Left renal cortex interstitium (tissue), 4 donors: ENCODE data around the gene FAM120AOS. TPM values are rescaled to one million over a fixed set of nuclear protein-coding genes. Genes with fewer than 3 reads are reported as not detected.
"Not testable (repeated sequence)": the region's sequence is repeated elsewhere in the genome, so short reads cannot be mapped to it uniquely, and the experiment has no call there.

Experiments
- DNase-seq, 4 donors: peaks; one replicate each; pipeline ENCODE4 v3.0.0-alpha.2; 2013; ENCODE audit warnings: low read depth in 4 of 4, low spot score in 2 of 4, missing footprints in 1 of 4
- polyA plus RNA-seq, 4 donors: library from polyadenylated mRNA; unstranded; fragments of 120-200 nt; gene quantifications; one replicate each; pipeline ENCODE4 v1.2.1, GENCODE V29; 2013; ENCODE audit not compliant: insufficient read length in 4 of 4

The FAM120AOS gene
- polyA plus RNA-seq, 4 donors, result 58.6 to 65.5 (median 62.9) TPM

DNA sequence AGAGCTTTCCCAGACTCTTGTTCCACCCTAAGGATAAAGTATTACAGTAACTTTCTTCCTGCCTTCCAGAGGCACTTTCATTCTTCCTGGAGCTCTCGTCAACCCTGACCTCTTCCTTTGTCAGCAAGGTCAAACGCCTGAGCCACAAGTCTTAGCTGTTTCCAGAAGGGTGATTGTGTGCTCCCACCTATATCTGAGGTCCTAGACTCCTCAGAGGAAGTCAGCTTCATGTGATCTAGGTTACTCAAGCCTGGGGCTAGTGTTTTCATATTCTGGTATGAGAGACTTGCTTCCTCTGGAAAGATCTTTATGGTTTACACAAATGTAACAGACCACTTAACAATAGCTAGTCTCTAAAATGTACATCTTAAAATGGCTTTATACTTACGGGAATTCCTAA, 7.3 kb downstream of the FAM120AOS start:
- DNase-seq, result no peak

DNA sequence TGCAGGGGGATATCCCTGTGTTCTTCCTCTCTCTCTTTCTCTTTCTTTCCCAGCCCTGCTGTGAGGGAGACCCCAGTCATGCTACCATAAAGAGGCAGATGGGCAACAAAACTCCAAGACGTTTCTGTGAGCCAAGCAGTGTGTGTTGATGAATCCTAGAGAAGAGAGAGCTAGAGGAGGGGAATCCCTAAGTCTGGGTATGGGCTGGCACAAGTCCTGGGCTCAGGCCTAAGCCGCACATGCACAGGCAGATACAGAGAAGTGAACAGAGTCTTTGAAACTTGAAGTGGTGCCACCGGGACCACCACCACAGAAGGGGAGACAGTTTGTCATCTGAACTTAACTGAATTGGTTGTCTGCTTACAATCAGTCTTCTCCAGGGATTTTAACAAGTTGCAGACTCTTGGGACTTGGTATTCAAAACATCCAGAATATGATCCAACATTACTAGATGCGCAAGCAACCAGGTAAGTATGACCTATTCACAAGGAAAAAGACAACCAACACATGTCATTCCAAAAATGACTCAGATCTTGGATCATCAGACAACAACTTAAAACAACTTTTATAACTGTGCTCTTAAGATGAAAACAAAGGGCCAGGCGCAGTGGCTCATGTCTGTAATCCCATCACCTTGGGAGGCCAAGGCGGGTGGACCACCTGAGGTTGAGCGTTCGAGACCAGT, 12.3 kb downstream of the FAM120AOS start:
- no peak for DNase-seq

DNA sequence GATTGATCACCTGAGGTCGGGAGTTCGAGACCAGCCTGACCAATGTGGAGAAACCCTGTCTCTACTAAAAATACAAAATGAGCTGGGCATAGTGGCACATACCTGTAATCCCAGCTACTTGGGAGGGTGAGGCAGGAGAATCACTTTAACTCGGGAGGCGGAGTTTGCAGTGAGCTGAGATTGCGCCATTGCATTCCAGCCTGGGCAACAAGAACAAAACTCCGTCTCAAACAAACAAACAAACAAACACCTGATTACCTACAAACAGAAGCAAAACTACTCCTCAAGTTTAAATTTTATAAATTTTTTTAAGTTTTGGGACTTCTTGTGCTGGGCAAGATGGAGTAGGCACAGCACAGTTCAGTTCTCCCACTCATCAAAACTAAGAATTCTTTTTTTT, 14.1 kb downstream of the FAM120AOS start:
- not testable (repeated sequence) for DNase-seq

DNA sequence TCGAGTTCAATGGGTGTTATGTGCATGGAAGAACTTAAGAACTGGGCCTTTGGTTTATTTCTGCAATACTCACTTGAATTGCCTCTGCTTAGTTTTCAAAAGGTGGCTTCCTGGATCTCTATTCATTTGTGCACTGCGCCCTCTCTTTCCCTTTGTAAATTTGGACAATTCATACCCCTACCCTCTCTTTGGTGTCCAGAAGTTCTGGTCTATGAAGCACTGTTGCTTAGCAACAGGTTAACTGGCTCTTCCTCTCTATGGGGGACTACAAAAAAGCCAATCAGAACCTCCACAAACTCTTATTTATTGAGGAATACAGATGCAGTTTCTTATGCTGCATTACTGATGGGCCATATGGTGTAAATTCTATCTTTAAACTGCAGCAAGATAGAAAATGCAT, 15.4 kb downstream of the FAM120AOS start:
- DNase-seq, result no peak

DNA sequence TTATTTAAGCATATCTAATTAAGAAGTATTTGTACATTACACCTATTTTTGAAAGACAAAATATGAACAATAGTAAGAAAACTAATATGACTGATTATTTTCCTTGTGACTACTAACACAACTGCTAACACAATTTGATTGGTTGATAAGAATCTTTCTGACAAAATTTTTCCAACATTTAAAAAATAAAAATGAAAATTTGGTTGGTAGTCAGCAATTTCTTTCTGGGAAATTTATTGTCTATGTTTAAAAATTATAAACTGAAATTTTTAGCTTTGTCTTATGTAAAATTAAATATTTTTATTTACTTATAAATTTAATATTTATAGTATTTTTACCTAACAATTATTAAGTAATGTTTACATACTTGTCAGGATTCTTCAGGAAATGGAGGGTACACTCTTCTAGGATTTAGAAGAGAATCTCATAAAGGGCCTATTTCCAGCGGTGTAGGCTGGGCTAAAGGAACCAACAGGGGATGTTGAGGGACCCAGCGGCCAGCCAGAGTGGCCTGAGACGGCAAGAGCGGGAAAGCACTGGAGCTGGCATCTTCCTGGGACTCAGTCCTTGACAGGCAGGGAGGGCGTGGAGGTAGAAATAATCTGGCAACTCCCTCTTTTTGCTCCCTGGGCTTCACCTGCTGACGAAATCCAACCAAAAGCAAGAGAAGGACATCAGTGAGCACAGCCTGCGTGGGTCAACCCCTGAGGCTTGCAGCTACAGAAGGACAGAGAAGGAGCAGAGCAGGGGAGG, 16.6 kb downstream of the FAM120AOS start:
- DNase-seq, result no peak

DNA sequence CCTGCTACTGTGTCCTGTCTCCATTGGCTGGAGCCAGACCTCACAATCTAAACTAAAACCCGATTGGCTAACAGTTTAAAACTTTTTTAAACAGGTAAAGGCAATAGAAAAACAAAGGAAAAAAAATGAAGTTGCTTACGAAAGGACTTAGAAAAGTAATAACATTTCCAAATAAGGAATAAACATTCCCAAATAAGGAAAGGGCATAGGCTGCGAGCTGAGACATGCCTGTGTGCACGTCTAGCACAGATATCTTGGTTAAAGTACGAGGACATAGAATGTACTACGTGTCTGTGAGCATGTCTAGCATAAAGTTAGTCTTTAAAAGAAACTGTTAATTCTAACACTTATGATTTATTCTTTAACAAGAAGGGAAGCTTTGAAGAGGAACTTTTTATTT, 17.2 kb downstream of the FAM120AOS start:
- no peak for DNase-seq

DNA sequence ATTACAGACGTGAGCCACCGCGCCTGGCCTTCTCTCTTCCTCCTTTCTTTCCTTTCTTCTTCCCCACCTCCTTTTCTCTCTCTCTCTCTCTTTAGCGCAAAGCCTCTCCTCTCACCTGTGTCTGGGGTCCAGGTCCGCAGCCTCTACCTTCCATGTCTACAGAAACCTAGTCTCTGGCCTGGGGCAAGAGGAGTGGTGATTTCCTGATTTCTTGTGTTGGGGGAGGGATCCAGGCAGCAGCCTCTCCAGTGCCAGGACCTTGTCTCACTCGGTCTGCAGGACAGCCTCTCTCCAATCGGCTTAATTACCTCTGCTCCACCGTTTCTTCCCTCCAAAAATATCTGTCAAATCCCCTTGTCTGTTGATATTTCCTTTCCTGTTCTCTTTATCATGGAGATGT, 18.0 kb downstream of the FAM120AOS start:
- DNase-seq, result no peak

DNA sequence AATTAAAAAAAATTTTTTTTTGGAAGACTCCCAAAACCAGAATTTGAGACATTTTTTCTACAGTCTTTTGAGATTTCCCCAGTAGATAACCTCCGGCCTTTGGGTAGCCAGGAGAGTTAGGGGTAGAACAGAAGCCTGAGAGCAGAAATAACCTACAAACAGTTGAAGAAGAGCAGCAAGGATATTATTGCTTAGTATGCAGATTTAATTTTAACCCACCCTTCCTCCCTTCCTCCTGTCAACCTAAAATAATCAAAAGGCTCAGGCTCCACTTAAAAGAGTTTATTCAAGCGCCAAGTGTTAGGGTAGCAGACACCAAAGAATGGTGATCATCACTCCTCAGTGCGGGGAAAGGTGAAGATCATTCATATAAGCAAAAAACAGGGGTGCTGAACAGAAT, 19.3 kb downstream of the FAM120AOS start:
- DNase-seq, result no peak

DNA sequence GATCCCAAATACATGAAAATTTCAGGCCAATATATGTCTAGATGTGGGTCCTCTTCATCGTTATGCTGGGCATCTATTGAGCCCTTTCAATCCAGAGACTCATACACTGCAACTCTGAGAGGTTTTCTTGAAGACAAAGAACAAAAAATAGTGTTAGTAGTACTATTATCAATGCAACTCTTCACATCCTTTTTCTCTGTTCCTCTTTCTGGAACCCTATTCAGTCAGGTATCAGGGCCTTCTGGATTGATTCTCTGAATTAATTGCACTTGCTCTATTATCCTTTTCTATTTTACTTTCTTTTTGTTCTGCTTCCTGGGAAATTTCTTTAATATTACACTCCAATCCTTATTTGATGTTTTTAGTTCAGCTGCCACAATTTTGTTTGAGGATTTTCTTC, 20.4 kb downstream of the FAM120AOS start:
- DNase-seq, result no peak

DNA sequence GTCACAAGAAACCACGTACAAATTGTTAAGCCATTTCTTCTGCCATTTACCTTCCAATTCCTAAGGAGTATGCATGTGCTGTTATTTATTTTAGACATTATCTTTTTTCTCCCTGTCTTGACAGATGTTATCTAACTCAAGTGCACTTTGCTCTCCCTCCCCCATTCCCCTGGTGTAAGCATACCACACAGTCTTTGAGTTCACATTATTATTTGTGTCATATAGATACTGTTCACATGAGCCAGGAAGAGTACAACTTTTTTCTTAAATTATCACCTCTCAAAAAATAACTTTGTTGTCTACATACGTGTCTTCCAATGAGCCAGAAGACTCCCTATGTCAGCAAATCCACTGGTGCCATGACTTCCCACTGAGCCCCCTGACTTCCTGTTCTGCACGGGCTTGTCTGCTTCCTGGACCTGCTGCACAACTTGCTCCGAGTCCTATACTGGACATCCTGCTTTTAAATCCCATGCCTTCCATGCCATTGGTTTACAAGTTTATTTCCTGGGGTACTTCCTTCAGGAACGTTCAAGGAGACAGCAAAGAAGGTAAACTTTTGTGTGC, 21.8 kb downstream of the FAM120AOS start:
- no peak for DNase-seq

DNA sequence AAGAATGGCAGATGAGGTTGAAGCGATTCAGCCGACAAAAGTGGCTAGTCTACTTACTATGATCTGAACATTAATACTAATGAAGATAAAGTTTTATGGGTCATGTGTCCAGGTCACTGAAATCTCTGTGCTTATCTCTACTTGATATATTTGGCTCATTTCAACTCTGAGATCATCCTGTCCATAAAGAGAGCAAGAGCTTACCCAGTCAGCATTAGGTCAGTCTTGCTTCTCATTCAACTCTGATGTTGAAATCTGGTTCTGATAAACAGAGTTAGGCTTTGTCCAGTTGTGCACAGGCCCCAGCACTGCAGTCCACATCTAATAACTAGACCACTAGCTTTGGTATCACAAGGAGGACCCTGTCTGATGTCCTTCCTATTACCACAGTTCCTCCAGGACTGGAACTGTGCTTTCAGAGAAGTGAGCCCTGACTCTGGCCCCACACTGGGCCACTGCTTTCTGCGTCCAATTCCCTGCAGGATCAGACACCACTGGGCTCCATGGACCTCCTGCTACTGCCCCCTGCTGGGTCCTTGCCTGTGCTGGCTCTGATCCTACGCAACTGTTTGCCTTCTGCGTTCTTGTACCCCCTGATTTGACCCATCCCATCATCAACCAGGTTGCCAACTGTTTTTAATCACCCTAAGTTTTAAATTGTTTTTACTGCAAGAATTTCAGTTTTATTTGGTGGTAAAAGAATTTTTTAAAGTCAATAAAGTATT, 25.6 kb downstream of the FAM120AOS start:
- DNase-seq, result no peak

DNA sequence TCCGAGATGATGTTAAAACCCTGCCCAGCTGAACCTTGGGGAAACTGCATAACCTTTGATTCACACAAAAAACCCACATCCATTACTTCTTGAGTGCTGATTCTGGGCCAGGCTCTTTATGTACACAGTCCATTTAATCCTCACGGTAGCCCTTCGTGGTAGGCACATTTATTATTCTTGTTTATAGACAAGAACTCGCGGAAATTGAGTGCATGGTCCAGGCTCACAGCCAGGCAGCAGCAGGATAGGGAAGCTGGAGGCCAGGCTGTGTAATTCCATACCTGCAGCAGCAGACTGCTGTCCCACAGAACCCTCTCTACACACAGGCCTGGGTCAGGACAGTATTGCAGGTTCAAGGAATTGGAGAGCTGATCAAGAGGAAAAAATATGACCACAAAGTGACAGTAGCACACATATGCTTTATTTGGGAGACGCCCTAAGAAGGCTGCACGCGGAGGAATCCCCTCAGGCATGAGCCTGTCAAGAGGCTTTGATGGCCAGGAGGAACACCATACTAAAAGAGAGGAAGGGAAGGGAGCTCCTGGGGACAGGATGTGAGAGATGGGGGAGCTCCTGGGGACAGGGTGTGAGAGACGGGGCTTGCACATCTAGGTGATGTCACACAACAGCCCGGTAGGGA, 30.3 kb downstream of the FAM120AOS start:
- DNase-seq, result no peak

DNA sequence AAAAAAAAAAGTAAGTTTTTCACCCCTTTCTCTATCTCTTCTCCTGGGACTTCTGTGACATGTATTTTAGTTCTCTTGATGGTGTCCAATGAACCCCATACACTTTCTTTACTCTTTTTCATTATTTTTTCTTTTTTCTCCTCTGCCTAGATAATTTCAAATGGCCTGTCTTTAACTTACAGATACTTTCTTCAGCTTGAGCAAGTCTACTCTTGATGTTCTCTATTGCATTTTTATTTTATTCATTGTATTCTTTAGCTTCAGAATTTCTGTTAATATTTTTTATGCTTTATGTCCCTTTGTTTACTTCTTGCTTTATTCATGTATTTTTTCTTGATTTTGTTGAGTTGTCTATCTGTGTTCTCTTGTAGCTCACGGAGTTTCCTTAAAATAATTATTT, 34.4 kb downstream of the FAM120AOS start:
- no peak for DNase-seq

DNA sequence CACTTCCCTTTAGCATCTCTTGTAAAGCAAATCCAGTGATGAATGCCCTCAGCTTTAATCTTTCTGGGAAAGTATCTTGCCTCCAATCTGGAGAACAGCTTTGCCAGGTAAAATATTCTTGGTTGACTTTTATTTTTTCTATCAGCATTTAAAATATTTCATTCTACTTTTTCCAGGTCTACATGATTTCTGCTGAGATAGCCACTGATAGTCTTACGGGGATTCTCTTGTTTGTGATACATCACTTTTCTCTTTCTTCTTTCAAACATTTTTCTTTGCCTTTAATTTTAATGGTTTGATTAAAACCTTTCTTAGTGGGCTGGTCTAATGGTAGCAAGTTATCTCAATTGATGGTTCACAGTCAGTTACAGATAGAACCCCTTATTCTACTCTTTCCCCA, 35.8 kb downstream of the FAM120AOS start:
- no peak for DNase-seq

DNA sequence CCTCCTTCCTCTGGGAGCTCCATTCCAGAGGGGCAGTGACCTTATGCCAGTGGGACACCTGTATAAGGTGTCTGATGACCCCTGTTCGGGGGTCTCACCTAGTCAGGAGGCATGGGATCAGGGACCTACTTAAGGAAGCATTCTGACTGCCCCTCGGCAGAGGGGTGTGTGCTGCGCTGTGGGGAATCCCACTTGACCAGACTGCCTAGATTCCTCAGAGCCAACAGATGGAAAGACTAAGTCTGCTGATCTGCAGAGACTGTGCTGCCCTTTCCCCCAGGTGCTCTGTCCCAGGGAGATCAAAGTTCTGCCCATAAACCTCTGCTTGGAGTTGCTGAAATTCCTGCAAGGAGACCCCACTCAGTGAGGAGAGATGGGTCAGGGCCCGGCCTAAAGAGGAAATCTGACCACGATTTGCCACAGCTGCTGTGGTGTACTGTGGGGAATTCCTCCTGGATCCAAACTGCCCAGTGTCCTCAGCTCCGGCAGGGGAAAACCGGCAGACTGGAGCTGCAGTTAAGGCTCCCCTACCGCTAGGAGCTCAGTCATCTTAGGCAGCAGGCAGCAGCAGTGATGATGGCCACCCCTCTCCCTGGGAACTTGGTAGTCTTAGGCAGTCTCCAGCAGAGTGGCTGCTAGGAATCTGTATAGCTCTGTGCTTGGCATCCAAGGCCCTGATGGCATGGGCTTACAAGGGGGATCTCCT, 36.7 kb downstream of the FAM120AOS start:
- no peak for DNase-seq

DNA sequence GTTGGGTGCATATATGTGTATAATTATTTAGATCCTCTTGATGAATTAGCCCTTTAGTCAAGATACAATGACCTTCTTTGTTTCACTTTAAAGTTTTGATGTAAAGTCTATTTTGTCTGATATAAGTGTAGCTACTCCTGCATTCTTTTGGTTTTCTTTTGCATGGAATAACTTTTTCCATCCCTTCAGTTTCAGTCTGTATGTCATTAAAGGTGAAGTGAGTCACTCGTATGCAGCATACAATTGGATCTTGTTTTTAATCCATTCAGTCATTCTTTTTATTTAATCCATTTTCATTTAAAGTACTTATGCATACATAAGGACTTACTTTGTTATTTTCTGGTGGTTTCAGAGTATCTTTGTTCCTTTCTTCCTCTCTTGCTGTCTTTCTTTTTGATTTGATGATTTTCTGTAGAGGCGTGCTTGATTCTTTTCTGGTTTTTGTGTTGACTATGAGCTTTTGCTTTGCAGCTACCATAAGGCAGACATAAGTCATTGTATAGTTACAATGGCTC, 38.1 kb downstream of the FAM120AOS start:
- no peak for DNase-seq

DNA sequence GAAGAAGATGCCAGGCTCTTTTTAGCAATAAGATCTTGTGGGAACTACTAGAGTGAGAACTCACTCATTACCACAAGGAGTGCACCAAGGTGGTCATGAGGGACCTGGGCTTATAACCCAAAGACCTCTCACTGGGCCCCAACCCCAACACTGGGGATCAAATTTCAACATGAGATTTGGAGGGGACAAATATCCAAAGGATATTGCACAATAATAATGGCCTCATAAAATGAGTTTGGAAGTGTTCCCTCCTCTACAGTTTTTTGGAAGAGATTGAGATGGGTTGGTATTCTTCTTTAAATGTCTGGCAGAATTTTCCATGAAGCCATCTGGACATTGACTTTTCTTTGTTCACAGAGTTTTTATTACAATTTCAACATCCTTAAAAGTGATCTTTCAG, 39.9 kb downstream of the FAM120AOS start:
- DNase-seq, result no peak

DNA sequence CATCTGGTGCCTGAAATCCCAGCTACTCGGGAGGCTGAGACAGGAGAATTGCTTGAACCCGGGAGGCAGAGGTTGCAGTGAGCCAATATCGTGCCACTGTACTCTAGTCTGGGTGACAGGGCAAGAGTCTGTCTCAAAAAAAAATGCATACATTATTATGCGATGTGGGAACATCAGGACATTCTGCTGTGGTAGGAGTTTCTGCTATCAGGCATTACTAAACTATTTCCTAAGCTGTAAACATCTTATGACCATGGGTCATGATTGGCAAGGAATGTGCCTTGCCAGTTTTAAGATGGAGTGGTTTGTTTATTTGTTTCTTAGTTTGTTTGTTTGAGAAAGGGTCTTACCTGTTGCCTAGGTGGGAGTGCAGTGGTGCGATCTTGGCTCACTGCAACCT, 47.0 kb downstream of the FAM120AOS start:
- no peak for DNase-seq

DNA sequence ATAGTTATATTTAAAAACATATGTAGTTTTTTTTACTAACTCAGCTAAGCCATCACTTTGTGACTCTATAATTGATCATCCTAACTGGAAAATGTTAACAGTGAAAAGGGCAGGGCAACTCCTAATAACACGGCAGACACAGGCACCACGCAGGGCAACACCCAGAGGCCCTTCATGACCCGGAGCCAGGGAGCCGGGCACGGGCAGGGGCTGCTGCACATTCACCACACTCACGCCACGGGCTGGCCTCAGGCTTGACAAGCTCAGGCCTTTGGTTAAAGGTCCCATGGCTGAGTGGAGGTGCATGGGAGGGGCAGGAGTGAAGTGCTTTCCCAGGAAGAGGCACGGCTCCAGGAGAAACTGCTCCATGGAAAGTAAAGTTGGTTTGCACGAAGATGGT, 54.9 kb downstream of the FAM120AOS start:
- no peak for DNase-seq
